Activated T-cell treated with anti-CD3 and anti-CD28 coated beads, Interleukin-2, amount 50 U/mL, for 4 hours (primary cell): ENCODE measurements around the gene MRO. TPM values are rescaled to one million over a fixed set of nuclear protein-coding genes. Genes with fewer than 3 reads are reported as not detected.
"Not testable (repeated sequence)": the region's sequence is repeated elsewhere in the genome, so short reads cannot be mapped to it uniquely, and the experiment has no call there.

Experiments used
- ATAC-seq, 2 donors: fragments of 200-7000 bp; cut with Tn5 transposase; one replicate each; pipeline ENCODE4 v1.10.0; 2021
- DNase-seq: peaks from one replicate; pipeline ENCODE4 v3.0.0-alpha.2; 2020
- H3K27me3 Mint-ChIP-seq: one replicate; pipeline ENCODE4 v1.8.0; 2021; ENCODE audit warnings: low read depth, mixed read lengths
- H3K36me3 Mint-ChIP-seq: one replicate; pipeline ENCODE4 v1.8.0; 2022; ENCODE audit warnings: mixed read lengths; ENCODE audit not compliant: insufficient read depth
- H3K4me1 Mint-ChIP-seq: one replicate; pipeline ENCODE4 v1.8.0; 2021; ENCODE audit warnings: low read depth, mixed read lengths
- H3K4me3 Mint-ChIP-seq: one replicate; pipeline ENCODE4 v1.8.0; 2021; ENCODE audit warnings: mild to moderate bottlenecking, moderate library complexity, mixed read lengths
- H3K9me3 Mint-ChIP-seq: one replicate; pipeline ENCODE4 v1.8.0; 2021; ENCODE audit warnings: mixed read lengths
- total RNA-seq, 3 donors: library from RNA; stranded (reverse); gene quantifications; one replicate each; pipeline ENCODE4 v1.2.1, GENCODE V29; 2021

The MRO gene
- total RNA-seq, 3 donors from 2014 or later: not detected

- Mint-ChIP-seq H3K27me3 (peaks cover 6% of the 10 kb centered on the region), H3K4me1 (no peaks in the 10 kb centered on the region), H3K9me3 (no peaks in the 10 kb centered on the region), H3K4me3 (no peak overlapping the region), H3K36me3 (no peaks in the 10 kb centered on the region)
- no peak for ATAC-seq
- DNase-seq: no peak
Measured at GRCh38 chr18:50848061-50848551, 28.3 kb upstream of the MRO start.

GRCh38 chr18:50847192-50847591 is 27.4 kb upstream of the MRO start:
- Mint-ChIP-seq H3K36me3 (no peaks in the 10 kb centered on the region), H3K4me3 (no peak overlapping the region), H3K27me3 (peaks cover 1% of the 10 kb centered on the region), H3K4me1 (no peaks in the 10 kb centered on the region), H3K9me3 (no peaks in the 10 kb centered on the region)
- DNase-seq (no peak), ATAC-seq (no peak)

- no peaks in the 10 kb centered on the region for H3K36me3 Mint-ChIP-seq
- no peaks in the 10 kb centered on the region for H3K9me3 Mint-ChIP-seq
- ATAC-seq: no peak
- H3K4me1 Mint-ChIP-seq: no peaks in the 10 kb centered on the region
- no peak overlapping the region for H3K4me3 Mint-ChIP-seq
- H3K27me3 Mint-ChIP-seq: peaks cover 1% of the 10 kb centered on the region
- DNase-seq: no peak
Measured at GRCh38 chr18:50844960-50845359, 25.1 kb upstream of the MRO start.

GRCh38 chr18:50844554-50844953 is 24.7 kb upstream of the MRO start:
- H3K4me3 Mint-ChIP-seq: no peak overlapping the region
- ATAC-seq: no peak
- DNase-seq: no peak
- H3K27me3 Mint-ChIP-seq: peaks cover 2% of the 10 kb centered on the region
- H3K4me1 Mint-ChIP-seq: no peaks in the 10 kb centered on the region
- no peaks in the 10 kb centered on the region for H3K9me3 Mint-ChIP-seq
- H3K36me3 Mint-ChIP-seq: no peaks in the 10 kb centered on the region

GRCh38 chr18:50842846-50843245 is 23.0 kb upstream of the MRO start:
- no peak overlapping the region for H3K4me3 Mint-ChIP-seq
- DNase-seq: no peak
- no peaks in the 10 kb centered on the region for H3K9me3 Mint-ChIP-seq
- H3K27me3 Mint-ChIP-seq: peaks cover 6% of the 10 kb centered on the region
- ATAC-seq: no peak
- H3K36me3 Mint-ChIP-seq: no peaks in the 10 kb centered on the region
- H3K4me1 Mint-ChIP-seq: no peaks in the 10 kb centered on the region

- Mint-ChIP-seq H3K4me1 (peaks cover 3% of the 10 kb centered on the region), H3K4me3 (no peak overlapping the region), H3K27me3 (peaks cover 12% of the 10 kb centered on the region), H3K36me3 (no peaks in the 10 kb centered on the region), H3K9me3 (no peaks in the 10 kb centered on the region)
- ATAC-seq: no peak
- no peak for DNase-seq
Measured at GRCh38 chr18:50839996-50840395, 20.2 kb upstream of the MRO start.

GRCh38 chr18:50839341-50839740 is 19.5 kb upstream of the MRO start:
- ATAC-seq (no peak), DNase-seq (no peak)
- Mint-ChIP-seq H3K9me3 (no peaks in the 10 kb centered on the region), H3K4me1 (peaks cover 3% of the 10 kb centered on the region), H3K4me3 (no peak overlapping the region), H3K27me3 (peaks cover 12% of the 10 kb centered on the region), H3K36me3 (no peaks in the 10 kb centered on the region)

- DNase-seq (no peak), ATAC-seq (no peak)
- Mint-ChIP-seq H3K9me3 (no peaks in the 10 kb centered on the region), H3K27me3 (peaks cover 10% of the 10 kb centered on the region), H3K4me3 (no peak overlapping the region), H3K4me1 (peaks cover 3% of the 10 kb centered on the region), H3K36me3 (no peaks in the 10 kb centered on the region)
Measured at GRCh38 chr18:50836521-50836957, 16.7 kb upstream of the MRO start.

GRCh38 chr18:50833496-50833895 is 13.7 kb upstream of the MRO start:
- ATAC-seq, H3K9me3 Mint-ChIP-seq, H3K4me3 Mint-ChIP-seq, DNase-seq, H3K36me3 Mint-ChIP-seq, H3K27me3 Mint-ChIP-seq, H3K4me1 Mint-ChIP-seq: not testable (repeated sequence)

GRCh38 chr18:50832754-50833153 is 12.9 kb upstream of the MRO start:
- Mint-ChIP-seq H3K4me3 (no peak overlapping the region), H3K4me1 (peaks cover 3% of the 10 kb centered on the region), H3K9me3 (no peaks in the 10 kb centered on the region), H3K27me3 (peaks cover 5% of the 10 kb centered on the region), H3K36me3 (no peaks in the 10 kb centered on the region)
- ATAC-seq (no peak), DNase-seq (no peak)

GRCh38 chr18:50830544-50830943 is 10.7 kb upstream of the MRO start:
- Mint-ChIP-seq H3K27me3 (no peaks in the 10 kb centered on the region), H3K4me1 (no peaks in the 10 kb centered on the region), H3K36me3 (no peaks in the 10 kb centered on the region), H3K9me3 (no peaks in the 10 kb centered on the region), H3K4me3 (no peak overlapping the region)
- no peak for DNase-seq
- no peak for ATAC-seq

GRCh38 chr18:50829644-50830043 is 9.8 kb upstream of the MRO start:
- Mint-ChIP-seq H3K4me1 (no peaks in the 10 kb centered on the region), H3K4me3 (no peak overlapping the region), H3K36me3 (no peaks in the 10 kb centered on the region), H3K9me3 (no peaks in the 10 kb centered on the region), H3K27me3 (no peaks in the 10 kb centered on the region)
- ATAC-seq (no peak), DNase-seq (no peak)

GRCh38 chr18:50826027-50826426 is 6.2 kb upstream of the MRO start:
- ATAC-seq: no peak
- H3K4me1 Mint-ChIP-seq: no peaks in the 10 kb centered on the region
- no peak for DNase-seq
- H3K9me3 Mint-ChIP-seq: no peaks in the 10 kb centered on the region
- no peak overlapping the region for H3K4me3 Mint-ChIP-seq
- no peaks in the 10 kb centered on the region for H3K36me3 Mint-ChIP-seq
- H3K27me3 Mint-ChIP-seq: no peaks in the 10 kb centered on the region

GRCh38 chr18:50825621-50826020 is 5.8 kb upstream of the MRO start:
- no peaks in the 10 kb centered on the region for H3K36me3 Mint-ChIP-seq
- ATAC-seq: no peak
- DNase-seq: no peak
- no peaks in the 10 kb centered on the region for H3K27me3 Mint-ChIP-seq
- H3K4me1 Mint-ChIP-seq: no peaks in the 10 kb centered on the region
- no peaks in the 10 kb centered on the region for H3K9me3 Mint-ChIP-seq
- H3K4me3 Mint-ChIP-seq: no peak overlapping the region

GRCh38 chr18:50822756-50823155 is 2.9 kb upstream of the MRO start:
- Mint-ChIP-seq H3K36me3 (no peaks in the 10 kb centered on the region), H3K4me3 (no peak overlapping the region), H3K27me3 (peaks cover 4% of the 10 kb centered on the region), H3K9me3 (no peaks in the 10 kb centered on the region), H3K4me1 (no peaks in the 10 kb centered on the region)
- DNase-seq (no peak), ATAC-seq (no peak)
